ENCODE data around the gene TRNAU1AP.

Gene TRNAU1AP

GRCh38 chr1:28604962-28605361, 52.1 kb downstream of the TRNAU1AP start:
- DNase-seq (ENCODE audit: low spot score): no peak

GRCh38 chr1:28606771-28607170, 53.9 kb downstream of the TRNAU1AP start:
- no peak for DNase-seq (ENCODE audit: low spot score)

GRCh38 chr1:28613175-28613574, 60.3 kb downstream of the TRNAU1AP start:
- no peak for DNase-seq (ENCODE audit: low spot score)

All from iPS-NIHi11 (cell line).